PC-9 (cell line): ENCODE measurements around the gene MITF. TPM values are rescaled to one million over a fixed set of nuclear protein-coding genes. Genes with fewer than 3 reads are reported as not detected.

Experiments
- BruUV-seq: library from RNA; stranded (reverse); fragments of 400-500 nt; replicated peaks from 2 replicates; lab custom pipeline; 2021; lab: Mats Ljungman, UMichigan
- CTCF ChIA-PET: fragments of 300-600 bp; sonication (Branson Sonifier 250); formaldehyde crosslinking; loops from one replicate; lab custom pipeline; 2022; ENCODE audit warnings: antibody characterized with exemption; lab: Charles Lee
- POLR2A ChIA-PET: fragments of 300-600 bp; sonication (Branson Sonifier 250); formaldehyde crosslinking; loops from one replicate; lab custom pipeline; 2022; ENCODE audit warnings: antibody characterized with exemption; ENCODE audit not compliant: unreplicated experiment; lab: Charles Lee
- DNase-seq, 2 experiments: peaks; one replicate each; pipeline versions ENCODE4 v3.0.0 to v3.0.0-alpha.2; 2015 to 2022; ENCODE audit warnings: mixed read lengths in 1 of 2
- H2AFZ ChIP-seq: fragments of 200-600 bp; sonication (generic); 2 replicates; pipeline ENCODE4 v1.8.1; 2017; ENCODE audit warnings: antibody characterized with exemption
- H3F3A ChIP-seq: fragments of 200-600 bp; sonication (generic); 2 replicates; pipeline ENCODE4 v1.8.1; 2017; ENCODE audit warnings: antibody characterized with exemption, mild to moderate bottlenecking, low read depth; ENCODE audit not compliant: insufficient read depth
- H3K27ac ChIP-seq: fragments of 200-600 bp; sonication (generic); 2 replicates; pipeline ENCODE4 v1.6.1; 2016; ENCODE audit warnings: mixed run types
- H3K27me3 ChIP-seq: fragments of 200-600 bp; sonication (generic); 2 replicates; pipeline ENCODE4 v1.6.1; 2016; ENCODE audit warnings: low read depth, mixed run types; ENCODE audit not compliant: insufficient read depth
- H3K36me3 ChIP-seq: fragments of 200-600 bp; sonication (generic); 2 replicates; pipeline ENCODE4 v1.6.1; 2016; ENCODE audit warnings: low read depth, mixed run types
- H3K4me1 ChIP-seq: fragments of 200-600 bp; sonication (generic); replicated peaks from 2 replicates; pipeline ENCODE4 v1.6.1; 2016; ENCODE audit warnings: mixed run types; ENCODE audit not compliant: insufficient read depth
- H3K4me2 ChIP-seq: fragments of 200-600 bp; sonication (generic); 2 replicates; pipeline ENCODE4 v1.6.1; 2017; ENCODE audit warnings: mixed run types
- H3K4me3 ChIP-seq: fragments of 200-600 bp; sonication (generic); 2 replicates; pipeline ENCODE4 v1.6.1; 2016; ENCODE audit warnings: mixed run types
- H3K79me2 ChIP-seq: fragments of 200-600 bp; sonication (generic); 2 replicates; pipeline ENCODE4 v1.6.1; 2017; ENCODE audit warnings: low read depth, mixed run types
- H3K9me2 ChIP-seq: fragments of 200-600 bp; sonication (generic); 2 replicates; pipeline ENCODE4 v1.8.1; 2017; ENCODE audit warnings: mild to moderate bottlenecking; ENCODE audit not compliant: insufficient read depth
- H3K9me3 ChIP-seq: fragments of 200-600 bp; sonication (generic); 2 replicates; pipeline ENCODE4 v1.8.1; 2016; ENCODE audit warnings: low read depth; ENCODE audit not compliant: insufficient read depth
- H4K20me1 ChIP-seq: fragments of 200-600 bp; sonication (generic); 2 replicates; pipeline ENCODE4 v1.8.1; 2017; ENCODE audit not compliant: insufficient read depth
- CTCF ChIP-seq: fragments of 200-600 bp; sonication (generic); conservative IDR thresholded peaks from 2 replicates; pipeline ENCODE4 v1.6.1; 2017; ENCODE audit warnings: mixed run types, antibody characterized with exemption, mild to moderate bottlenecking, moderate library complexity
- EZH2 ChIP-seq: fragments of 200-600 bp; sonication (generic); IDR thresholded peaks from 2 replicates; pipeline ENCODE4 v1.8.0; 2017; ENCODE audit warnings: antibody characterized with exemption, low read depth
- intact Hi-C: fragments of 100-400 bp; cut with micrococcal nuclease; formaldehyde crosslinking; loops from one replicate; pipeline ENCODE4 v1.10.0; 2022; ENCODE audit not compliant: unreplicated experiment
- total RNA-seq: library from RNA; stranded (reverse); gene quantifications from 2 replicates; pipeline ENCODE4 v1.2.3, GENCODE V29; 2021

The MITF gene
- total RNA-seq, 1 experiment from 2014 or later = 15.5 TPM

- Histone ChIP-seq H4K20me1 (no peaks in the 10 kb centered on the region), H3F3A (no peaks in the 10 kb centered on the region), H2AFZ (no peak overlapping the region), H3K4me2 (no peak overlapping the region; the same call in 1 of the 2 replicates), H3K27me3 (no peaks in the 10 kb centered on the region), H3K36me3 (no peaks in the 10 kb centered on the region), H3K27ac (no peak overlapping the region), H3K4me1 (no peaks in the 10 kb centered on the region), H3K4me3 (no peak overlapping the region), H3K9me3 (no peaks in the 10 kb centered on the region), H3K79me2 (no peaks in the 10 kb centered on the region), H3K9me2 (no peaks in the 10 kb centered on the region)
- intact Hi-C loops = loop anchor here (1.0 to 10.0 kb wide), 4 partner anchors 91 to 524 kb away; no protein-coding TSS in a partner anchor
- POLR2A ChIA-PET = no interaction called here
- CTCF ChIA-PET = no interaction called here
- BruUV-seq = no TSS peak
- DNase-seq = peak; percentile 2 to 40
- TF ChIP-seq CTCF = peak; percentile 72
- TF ChIP-seq EZH2 = no peak
Measured at GRCh38 chr3:69948246-69948862, 209.1 kb downstream of the MITF start.

GRCh38 chr3:69951616-69952015 is 212.4 kb downstream of the MITF start:
- Histone ChIP-seq H2AFZ (no peak overlapping the region), H3K9me3 (no peaks in the 10 kb centered on the region), H3K36me3 (no peaks in the 10 kb centered on the region), H3K79me2 (no peaks in the 10 kb centered on the region), H3F3A (no peaks in the 10 kb centered on the region), H3K27ac (no peak overlapping the region), H3K4me3 (no peak overlapping the region), H4K20me1 (no peaks in the 10 kb centered on the region), H3K4me2 (no peak overlapping the region), H3K4me1 (no peaks in the 10 kb centered on the region), H3K9me2 (no peaks in the 10 kb centered on the region), H3K27me3 (no peaks in the 10 kb centered on the region)
- ChIA-PET CTCF (interaction anchor here (0.7 kb wide), 1 partner anchor 778 kb away, joined by 14 read pairs; no protein-coding TSS in a partner anchor), POLR2A (interaction anchor here (0.7 kb wide), 1 partner anchor 56 kb away, joined by 7 read pairs; no protein-coding TSS in a partner anchor)
- intact Hi-C loops = loop anchor here (10.0 kb wide), 1 partner anchor 627 kb away; no protein-coding TSS in a partner anchor
- no TSS peak for BruUV-seq
- no peak for DNase-seq
- TF ChIP-seq CTCF (no peak), EZH2 (no peak)

GRCh38 chr3:69959581-69959980 is 220.3 kb downstream of the MITF start:
- no peak overlapping the region for H3K4me2 ChIP-seq
- H2AFZ ChIP-seq = no peak overlapping the region
- no peak overlapping the region for H3K4me3 ChIP-seq
- no peaks in the 10 kb centered on the region for H3K4me1 ChIP-seq
- no peaks in the 10 kb centered on the region for H3K9me2 ChIP-seq
- no peaks in the 10 kb centered on the region for H3K9me3 ChIP-seq
- no peaks in the 10 kb centered on the region for H3K27me3 ChIP-seq
- BruUV-seq = no TSS peak
- DNase-seq = no peak
- POLR2A ChIA-PET = interaction anchor here (0.6 kb wide), 1 partner anchor 1211 kb away, joined by 3 read pairs; no protein-coding TSS in a partner anchor
- no peaks in the 10 kb centered on the region for H3K36me3 ChIP-seq
- H3K27ac ChIP-seq = no peak overlapping the region
- no peaks in the 10 kb centered on the region for H4K20me1 ChIP-seq
- intact Hi-C loops = loop anchor here (10.0 kb wide), 1 partner anchor 635 kb away; no protein-coding TSS in a partner anchor
- no peaks in the 10 kb centered on the region for H3F3A ChIP-seq
- TF ChIP-seq EZH2 = no peak
- no peak for TF ChIP-seq CTCF
- CTCF ChIA-PET = no interaction called here
- H3K79me2 ChIP-seq = no peaks in the 10 kb centered on the region
